Nucleus accumbens (tissue), 56 donors: ENCODE results near the gene TMTC2.

ENCODE experiments used
- DNase-seq, 56 donors: peaks; one replicate each; lab custom pipeline; 2025; lab: John Stamatoyannopoulos, UW

TMTC2 gene

GRCh38 chr12:83156815-83157214 is 470.1 kb downstream of the TMTC2 start:
- no peak for DNase-seq

GRCh38 chr12:83157604-83158003 is 470.9 kb downstream of the TMTC2 start:
- no peak for DNase-seq

DNA sequence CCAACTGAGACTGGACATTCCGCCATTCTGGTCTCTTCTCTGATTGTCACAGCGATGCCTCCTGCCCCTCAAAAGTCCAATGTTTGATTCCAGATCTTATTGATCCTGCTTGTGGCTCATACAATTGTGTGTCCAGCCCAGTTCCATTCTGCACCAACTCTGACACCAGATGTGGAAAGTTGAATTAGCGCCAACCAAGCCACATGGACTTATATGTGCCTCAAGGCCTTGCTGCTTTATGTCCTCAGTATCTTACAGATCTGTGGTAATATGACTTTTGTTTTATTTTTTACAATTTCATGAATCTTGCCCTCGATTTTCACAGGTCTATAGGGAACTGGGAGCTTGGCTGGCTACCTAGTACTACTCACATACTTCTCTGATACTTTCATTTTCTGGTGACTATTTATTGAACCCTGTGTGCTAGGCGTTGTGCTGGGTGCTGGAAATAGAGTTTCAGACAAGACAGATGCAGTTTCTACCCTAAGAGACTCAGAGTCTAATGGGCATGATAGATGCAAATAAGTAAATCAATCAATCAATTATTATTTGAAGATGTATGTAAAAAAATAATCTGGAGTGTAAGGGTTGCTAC is 472.0 kb downstream of the TMTC2 start:
- DNase-seq: no peak

DNA sequence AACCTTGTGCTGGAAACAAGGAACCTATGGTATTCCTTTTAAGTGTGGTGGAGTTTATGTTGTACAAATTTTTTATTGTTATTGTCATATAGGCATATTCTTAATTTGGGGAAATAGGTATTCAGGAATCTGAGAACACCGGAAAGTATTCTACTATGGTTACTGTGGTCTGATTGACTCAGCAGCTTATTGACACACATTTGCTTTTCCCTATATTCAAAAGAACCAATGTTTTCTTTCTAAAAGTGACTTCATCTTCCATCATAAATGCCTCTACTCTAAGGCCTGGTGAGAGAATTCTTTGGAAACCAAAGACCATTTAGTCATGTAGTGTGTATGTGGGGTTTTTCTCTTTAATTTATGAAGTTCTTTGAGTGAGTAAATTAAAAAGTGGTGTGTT is 474.8 kb downstream of the TMTC2 start:
- DNase-seq: no peak

DNA sequence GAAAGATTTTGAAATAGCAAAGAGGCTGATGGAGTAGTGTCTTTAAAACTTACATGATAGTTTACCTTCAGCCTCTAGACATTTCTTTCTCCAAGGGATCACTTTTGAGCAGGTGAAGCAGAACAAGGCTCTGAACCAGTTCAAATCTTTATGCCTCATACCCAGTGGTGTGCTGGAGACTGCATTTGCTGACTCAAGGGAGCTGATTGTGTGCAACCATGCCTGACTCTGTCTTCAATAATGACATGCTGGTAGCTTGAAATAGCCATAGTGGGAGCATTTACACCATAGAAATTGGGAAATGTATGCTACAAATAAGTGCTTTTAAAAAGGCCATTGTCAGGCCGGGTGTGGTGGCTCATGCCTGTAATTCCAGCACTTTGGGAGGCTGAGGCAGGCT is 482.0 kb downstream of the TMTC2 start:
- no peak for DNase-seq

GRCh38 chr12:83172441-83172840 is 485.7 kb downstream of the TMTC2 start:
- no peak for DNase-seq

- no peak for DNase-seq
Measured at GRCh38 chr12:83172866-83173649, 486.4 kb downstream of the TMTC2 start.

GRCh38 chr12:83179999-83180398 is 493.3 kb downstream of the TMTC2 start:
- DNase-seq: no peak

DNA sequence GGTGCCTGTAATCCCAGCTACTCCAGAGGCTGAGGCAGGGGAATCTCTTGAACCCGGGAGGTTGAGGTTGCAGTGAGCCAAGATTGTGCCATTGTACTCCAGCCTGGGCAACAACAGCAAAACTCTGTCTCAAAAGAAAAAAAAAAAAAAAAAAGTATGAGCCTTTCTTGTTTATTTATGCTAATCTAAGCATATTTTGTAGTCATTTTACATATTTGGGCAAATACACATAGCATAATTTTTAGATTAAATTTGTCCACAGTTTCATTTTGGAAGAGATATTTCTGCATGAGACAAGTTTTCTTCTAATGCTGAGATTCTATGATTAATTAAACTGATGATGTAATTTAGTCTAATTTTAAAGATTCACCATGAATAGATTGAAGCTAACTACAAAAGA is 494.4 kb downstream of the TMTC2 start:
- no peak for DNase-seq

DNA sequence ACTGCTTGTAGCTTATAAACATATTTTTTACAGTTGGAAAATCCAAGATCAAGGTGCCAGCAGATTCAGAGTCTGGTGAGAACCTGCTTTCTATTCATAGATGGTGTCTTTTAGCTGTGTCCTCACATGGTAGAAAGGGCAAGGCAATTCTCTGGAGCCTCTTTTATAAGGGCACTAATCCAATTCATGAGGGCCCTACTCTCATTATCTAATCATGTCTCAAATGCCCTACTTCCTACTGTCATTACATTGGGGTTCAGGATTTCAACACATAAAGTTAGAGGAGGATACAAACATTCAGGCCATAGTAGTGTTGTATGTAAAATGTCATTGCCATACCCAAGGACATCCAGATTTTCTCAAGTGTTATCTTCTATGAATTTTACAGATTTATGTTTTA is 496.4 kb downstream of the TMTC2 start:
- DNase-seq: no peak
